BE2C (cell line): ENCODE measurements around the gene BPIFB2.

ENCODE experiments used
- DNase-seq: peaks from one replicate; pipeline ENCODE4 v3.0.0-alpha.2; 2020
- H3K27me3 ChIP-seq: fragments of 250-450 bp; sonication (Bioruptor Pico); 2 replicates; pipeline ENCODE4 v1.5.1; 2020; ENCODE audit warnings: mild to moderate bottlenecking
- H3K36me3 ChIP-seq: fragments of 250-450 bp; sonication (Bioruptor Pico); 2 replicates; pipeline ENCODE4 v1.5.1; 2020; ENCODE audit warnings: mild to moderate bottlenecking
- H3K4me1 ChIP-seq: fragments of 250-450 bp; sonication (Bioruptor Pico); 2 replicates; pipeline ENCODE4 v1.5.1; 2020
- H3K4me3 ChIP-seq: 2 replicates; pipeline ENCODE4 v1.5.1; 2011; ENCODE audit warnings: low read depth, low read length
- H3K9me3 ChIP-seq: fragments of 250-450 bp; sonication (Bioruptor Pico); 2 replicates; pipeline ENCODE4 v1.5.1; 2020
- CTCF ChIP-seq: IDR thresholded peaks from 2 replicates; pipeline ENCODE4 v1.5.1; 2012; ENCODE audit warnings: mild to moderate bottlenecking, low read depth, low read length

BPIFB2 gene

GRCh38 chr20:33030569-33030968 is 23.1 kb downstream of the BPIFB2 start:
- Histone ChIP-seq H3K9me3 (no peaks in the 10 kb centered on the region), H3K4me3 (no peak overlapping the region), H3K4me1 (no peaks in the 10 kb centered on the region), H3K36me3 (no peaks in the 10 kb centered on the region), H3K27me3 (no peaks in the 10 kb centered on the region)
- no peak for TF ChIP-seq CTCF
- no peak for DNase-seq

- no peaks in the 10 kb centered on the region for H3K36me3 ChIP-seq
- H3K4me1 ChIP-seq: no peaks in the 10 kb centered on the region
- no peak for DNase-seq
- no peak within 1 kb of the TSS for H3K4me3 ChIP-seq
- no peaks in the 10 kb centered on the region for H3K9me3 ChIP-seq
- no peak for TF ChIP-seq CTCF
- no peaks in the 10 kb centered on the region for H3K27me3 ChIP-seq
These were observed 24.0 kb downstream of the BPIFB2 start, which contains the start of gene BPIFB6 for GRCh38 chr20:33031531-33031930. BPIFB6 (plus strand) TSS chr20:33031648; CDS start chr20:33031648, 0 bp downstream.

GRCh38 chr20:33032555-33032954 is 25.1 kb downstream of the BPIFB2 start:
- Histone ChIP-seq H3K36me3 (no peaks in the 10 kb centered on the region), H3K27me3 (no peaks in the 10 kb centered on the region), H3K9me3 (no peaks in the 10 kb centered on the region), H3K4me1 (no peaks in the 10 kb centered on the region), H3K4me3 (no peak overlapping the region)
- no peak for DNase-seq
- TF ChIP-seq CTCF: no peak

- H3K27me3 ChIP-seq: no peaks in the 10 kb centered on the region
- no peaks in the 10 kb centered on the region for H3K4me1 ChIP-seq
- no peak for TF ChIP-seq CTCF
- no peak for DNase-seq
- no peaks in the 10 kb centered on the region for H3K9me3 ChIP-seq
- no peak overlapping the region for H3K4me3 ChIP-seq
- no peaks in the 10 kb centered on the region for H3K36me3 ChIP-seq
These were observed 25.9 kb downstream of the BPIFB2 start for GRCh38 chr20:33033381-33033780.

- H3K4me1 ChIP-seq: no peaks in the 10 kb centered on the region
- no peak for DNase-seq
- no peak for TF ChIP-seq CTCF
These were observed 26.6 kb downstream of the BPIFB2 start for GRCh38 chr20:33034115-33034514.

GRCh38 chr20:33034901-33035492 is 27.5 kb downstream of the BPIFB2 start:
- no peak for TF ChIP-seq CTCF
- Histone ChIP-seq H3K4me1 (no peaks in the 10 kb centered on the region), H3K9me3 (no peaks in the 10 kb centered on the region), H3K36me3 (no peaks in the 10 kb centered on the region), H3K27me3 (no peaks in the 10 kb centered on the region), H3K4me3 (no peak overlapping the region)
- DNase-seq: no peak

More at GRCh38 chr20:33034115-33034514, 26.6 kb downstream of the BPIFB2 start:
- H3K27me3 ChIP-seq: no peaks in the 10 kb centered on the region
- no peaks in the 10 kb centered on the region for H3K36me3 ChIP-seq
- H3K4me3 ChIP-seq: no peak overlapping the region
- H3K9me3 ChIP-seq: no peaks in the 10 kb centered on the region
